HG03045 (cell line): Measurements from ENCODE around the gene ROR2.

Source experiments
- ATAC-seq: cut with Tn5 transposase; IDR thresholded peaks from one replicate; pipeline ENCODE4 v1.9.1; 2021; ENCODE audit warnings: mild to moderate bottlenecking, moderate library complexity; ENCODE audit not compliant: unreplicated experiment

Gene ROR2

DNA sequence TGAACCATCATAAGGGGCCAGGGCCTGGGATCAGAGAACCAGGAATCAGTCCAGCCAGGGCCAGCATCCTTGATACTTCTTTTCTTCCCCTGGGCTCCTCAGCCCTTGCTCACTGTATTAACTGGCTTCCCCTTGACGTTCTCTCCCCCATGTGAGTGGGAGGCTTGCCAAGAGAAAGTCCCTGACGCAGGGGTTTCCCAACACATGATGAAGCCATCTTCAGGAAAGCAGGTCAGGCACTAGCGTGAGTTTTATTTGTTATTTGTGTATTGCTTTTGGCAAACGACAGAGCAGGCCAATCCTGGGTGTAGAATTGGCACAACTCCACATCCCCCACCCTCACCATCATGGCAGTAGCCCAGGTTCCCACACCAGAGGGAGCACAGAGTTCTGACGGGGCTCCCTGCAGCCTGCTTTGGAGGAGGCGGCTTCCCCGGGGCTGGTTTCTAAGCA, 360.9 kb downstream of the ROR2 start:
- no peak for ATAC-seq

DNA sequence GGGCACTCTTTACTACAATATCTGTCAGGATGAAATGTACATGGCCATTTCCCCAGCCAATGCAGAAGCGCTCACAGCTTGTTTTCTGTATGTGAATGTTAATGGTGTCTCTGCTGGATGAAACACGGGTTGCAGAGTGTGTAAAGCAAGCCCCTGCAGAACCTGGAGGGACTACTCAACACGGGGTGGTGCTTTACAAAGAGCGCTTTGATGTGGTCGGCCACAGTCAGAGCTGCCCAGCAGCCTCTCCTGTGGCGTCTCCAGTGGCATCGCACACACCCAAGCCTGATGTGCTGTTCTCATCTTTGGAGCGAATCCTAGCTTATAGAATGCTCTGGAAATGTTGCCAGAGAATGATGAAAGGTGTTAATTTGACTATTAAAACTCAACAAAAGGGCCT, 363.7 kb downstream of the ROR2 start:
- no peak for ATAC-seq

DNA sequence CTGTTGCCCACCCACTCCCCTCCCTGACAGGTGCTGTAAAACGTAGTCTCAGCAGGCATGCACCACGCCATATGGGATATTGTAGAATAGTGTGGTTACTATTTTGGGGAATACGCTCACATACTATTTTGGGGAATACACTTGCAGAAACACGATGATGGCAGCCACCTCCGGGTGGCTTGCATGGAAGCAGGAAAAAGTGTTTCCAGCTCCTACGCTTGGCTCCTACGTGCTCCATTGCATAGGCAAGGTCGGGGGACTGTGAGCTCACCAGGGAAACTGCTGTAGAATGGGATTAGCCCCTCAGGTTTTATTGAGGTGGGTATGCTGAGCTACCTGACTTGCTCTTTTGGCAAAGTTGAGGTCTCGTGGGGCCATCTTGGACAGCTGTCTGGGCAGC, 366.1 kb downstream of the ROR2 start:
- ATAC-seq, result no peak

DNA sequence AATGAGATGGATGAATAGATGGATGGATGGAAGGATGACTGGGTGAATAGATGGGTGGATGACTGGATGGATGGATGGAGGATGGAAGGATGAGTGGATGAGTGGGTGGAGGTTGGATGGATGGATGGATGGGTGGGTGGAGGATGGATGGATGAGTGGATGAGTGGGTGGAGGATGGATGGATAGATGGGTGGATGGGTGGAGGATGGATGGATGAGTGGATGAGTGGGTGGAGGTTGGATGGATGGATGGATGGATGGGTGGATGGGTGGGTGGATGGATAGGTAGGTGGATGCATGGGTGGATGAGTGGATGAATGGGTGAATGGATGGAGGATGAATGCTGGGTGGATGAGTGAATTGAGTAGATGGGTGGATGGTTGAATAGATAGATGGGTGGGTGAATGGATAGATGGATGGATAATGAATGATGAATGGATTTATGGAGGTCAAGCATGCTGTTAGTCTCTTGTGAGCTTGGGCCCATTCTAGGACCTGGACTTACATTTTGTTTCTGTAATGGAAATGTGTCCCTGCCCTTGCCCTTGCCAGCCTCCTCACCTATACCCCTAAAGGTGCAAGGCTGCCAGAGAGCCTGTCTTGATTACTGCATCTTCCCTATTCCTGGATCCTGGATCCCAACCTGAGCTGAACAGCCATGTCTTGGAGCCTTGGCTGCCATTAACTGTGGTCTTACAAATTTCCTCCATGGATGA, 366.7 kb downstream of the ROR2 start:
- ATAC-seq, result no peak

DNA sequence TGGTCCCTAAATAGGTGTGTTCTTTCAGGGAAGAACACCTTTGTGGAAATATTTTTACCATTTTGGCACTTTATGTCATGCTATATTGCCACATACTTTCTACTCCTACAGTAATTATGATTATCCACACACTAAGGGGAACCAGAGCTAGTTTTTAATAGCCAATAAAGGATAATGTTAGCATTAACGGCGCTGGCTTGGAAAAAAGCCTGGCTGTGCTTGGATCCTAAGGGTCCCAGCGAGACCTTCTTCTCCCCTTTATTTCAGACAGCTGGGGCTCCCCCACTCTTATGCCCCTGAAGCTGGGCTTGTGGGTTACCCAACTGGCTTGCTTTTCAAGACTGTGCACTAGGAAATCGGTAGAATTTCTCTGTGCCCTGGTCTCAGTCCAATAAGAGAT, 367.8 kb downstream of the ROR2 start:
- no peak for ATAC-seq

DNA sequence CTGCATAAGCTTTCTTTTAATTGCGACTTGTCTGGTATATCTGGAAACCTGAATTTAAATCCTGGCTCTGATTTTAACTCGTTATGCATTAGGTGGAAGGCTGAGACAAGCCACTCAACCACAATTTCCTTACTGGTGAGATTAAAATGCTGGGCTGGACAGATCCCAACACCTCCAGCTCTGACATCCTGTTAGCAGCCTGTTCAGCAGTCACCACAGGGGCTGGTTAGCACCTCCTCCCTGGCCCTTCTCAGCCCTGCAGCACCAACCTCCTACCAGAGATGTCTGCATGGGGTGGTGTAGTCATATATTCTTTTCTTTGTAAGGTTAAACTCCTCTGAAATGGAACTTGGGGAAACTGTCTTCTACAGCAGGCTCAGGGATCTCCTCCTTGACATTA, 369.9 kb downstream of the ROR2 start:
- no peak for ATAC-seq

DNA sequence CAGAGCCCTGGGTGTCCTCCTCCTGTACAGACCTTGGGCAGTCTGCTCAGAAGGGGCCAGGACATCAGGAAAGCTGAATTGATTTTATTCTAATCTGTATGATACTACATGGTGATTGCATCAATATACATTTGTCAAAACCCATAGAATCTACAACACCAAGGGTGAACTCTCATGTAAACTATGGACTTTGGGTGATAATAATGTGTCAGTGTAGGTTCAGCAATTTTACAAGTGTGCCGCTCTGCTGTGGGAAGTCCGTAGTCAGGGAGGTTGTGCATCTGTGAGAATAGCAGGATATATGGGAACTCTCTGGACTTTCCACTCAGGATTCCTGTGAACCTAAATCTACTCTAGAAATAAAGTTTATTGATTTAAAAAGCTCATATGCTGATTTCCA, 371.1 kb downstream of the ROR2 start:
- no peak for ATAC-seq

DNA sequence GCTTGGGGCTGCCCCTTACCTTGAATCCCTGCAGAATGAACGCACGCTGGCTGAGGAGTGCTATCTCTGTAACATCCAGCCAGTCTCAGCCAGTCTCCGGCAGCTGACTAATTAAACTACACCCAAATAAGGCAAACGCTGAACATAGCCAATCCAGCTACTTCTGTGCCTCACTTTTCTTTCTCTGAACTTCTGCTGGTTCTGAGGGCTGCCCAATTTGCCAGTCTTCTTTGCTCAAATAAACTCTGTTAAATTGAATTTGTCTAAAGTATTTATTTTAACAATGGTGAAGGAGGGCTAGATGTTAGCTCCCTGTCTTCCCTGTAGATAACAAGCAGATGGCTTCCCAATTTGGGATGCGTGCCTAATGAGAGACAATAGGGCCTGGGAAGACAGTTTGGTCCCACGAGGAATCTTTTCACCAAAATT, 372.4 kb downstream of the ROR2 start:
- no peak for ATAC-seq

DNA sequence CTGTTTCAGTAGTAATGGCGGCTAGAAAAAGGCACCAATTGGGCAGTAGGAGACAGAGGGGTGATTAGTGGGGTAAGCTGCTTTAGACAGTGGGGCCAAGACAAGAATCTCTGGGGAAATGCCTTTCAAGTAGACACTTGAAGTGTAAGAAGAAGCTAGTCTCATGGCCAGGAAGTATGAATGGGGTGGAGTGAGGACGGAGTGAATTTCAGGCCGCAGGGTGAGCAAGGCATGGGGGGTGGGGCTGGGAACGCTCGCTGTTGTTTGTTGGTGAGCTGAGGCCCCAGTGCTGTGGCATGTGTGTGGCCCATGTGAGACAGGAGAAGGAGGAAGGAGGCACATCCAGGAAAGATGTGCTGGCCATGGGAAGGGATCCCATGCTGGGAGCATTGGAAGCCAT, 377.2 kb downstream of the ROR2 start:
- no peak for ATAC-seq

DNA sequence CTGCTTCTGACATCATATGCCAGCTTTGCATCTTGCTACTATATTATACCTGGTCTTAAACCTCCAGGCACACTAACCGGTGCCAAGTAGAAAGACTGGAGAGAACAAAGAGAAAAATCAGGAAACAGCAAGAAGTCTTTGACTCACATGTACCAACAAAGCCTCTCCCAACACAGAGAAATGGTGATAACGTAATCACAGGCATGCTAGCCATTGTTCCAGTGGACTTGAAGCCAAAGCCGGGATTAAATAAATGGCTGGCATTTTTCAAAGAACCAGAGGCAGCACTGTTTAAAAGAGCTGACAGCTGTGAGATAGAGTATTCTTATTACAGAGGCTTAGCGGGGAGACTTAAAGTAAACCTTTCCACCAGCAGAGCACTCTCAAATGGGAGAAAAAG, 378.0 kb downstream of the ROR2 start:
- no peak for ATAC-seq

DNA sequence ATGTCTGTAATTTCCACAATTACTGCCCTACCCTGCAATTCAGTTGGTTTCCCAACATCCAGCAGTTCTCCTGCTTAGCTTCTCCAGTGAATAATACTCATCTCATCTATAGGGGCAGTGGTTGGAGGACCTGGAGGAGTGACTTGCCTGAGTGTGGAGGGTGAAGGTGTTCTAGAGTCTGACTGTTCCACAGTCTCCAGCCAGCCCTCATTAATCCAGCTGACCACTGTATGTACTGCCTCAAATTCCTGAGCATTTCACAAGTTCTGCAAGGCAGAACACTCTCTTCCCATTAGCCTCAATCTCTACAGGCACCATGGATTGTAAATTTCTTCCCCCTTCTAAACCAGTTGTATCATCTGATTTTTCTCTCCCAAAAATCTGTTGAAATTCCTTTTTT, 379.0 kb downstream of the ROR2 start:
- ATAC-seq, result no peak

DNA sequence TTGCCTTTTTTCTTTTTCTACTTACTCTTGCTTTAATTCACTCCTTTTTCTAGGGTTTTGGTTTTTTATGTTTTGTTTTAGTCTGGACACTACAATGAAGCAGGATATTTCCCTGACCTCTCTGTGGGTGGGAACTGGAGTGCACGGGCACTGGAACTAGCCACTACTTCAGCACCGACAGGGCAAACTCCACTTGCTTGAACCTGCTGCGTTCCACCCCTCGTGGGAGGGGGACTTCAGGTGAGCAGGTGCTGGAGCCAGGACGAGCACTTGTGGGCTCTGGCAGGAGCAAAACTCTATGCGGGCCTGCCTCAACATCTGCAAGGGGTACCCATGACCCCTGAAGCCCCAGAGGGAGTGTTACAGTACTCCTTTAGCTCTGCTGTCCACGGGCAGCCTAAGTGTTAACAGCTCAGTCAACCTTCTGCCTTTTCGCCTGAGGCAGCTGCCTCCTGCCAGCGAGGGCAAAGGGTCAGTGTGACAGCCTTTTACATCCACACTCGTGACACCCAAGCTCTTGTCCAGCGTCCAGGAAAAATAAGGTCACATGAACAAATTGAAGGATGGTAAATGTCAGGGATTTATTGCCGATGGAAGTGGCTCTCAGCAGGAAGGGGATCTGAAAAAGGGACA, 382.3 kb downstream of the ROR2 start:
- ATAC-seq, result no peak

DNA sequence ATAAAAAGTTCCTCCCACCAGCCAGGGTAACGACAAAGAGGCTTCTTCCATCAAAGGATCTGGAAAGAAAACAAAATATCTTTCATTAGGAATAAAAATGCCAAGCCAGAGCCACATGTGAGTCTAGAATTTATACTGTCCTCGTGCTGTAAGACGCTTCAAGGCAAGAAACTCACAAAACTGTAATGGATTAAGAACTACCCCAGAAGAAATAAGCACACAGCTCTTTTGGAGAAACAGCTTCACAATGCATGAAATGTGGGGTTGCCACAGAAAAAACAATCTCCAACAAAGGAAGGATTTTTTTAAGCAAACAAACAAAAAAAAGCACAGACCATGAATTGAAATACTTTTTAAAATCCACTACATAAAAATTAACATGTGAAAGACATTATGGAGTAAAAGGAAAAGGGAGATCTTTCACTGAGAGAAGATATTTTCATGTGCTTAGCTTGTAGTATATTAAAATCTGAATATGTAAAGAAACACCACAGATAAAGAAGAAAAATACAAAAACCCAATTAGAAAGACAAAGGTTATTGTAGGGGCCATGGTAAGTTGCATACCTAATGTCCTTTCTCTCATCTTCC, 385.9 kb downstream of the ROR2 start:
- no peak for ATAC-seq

DNA sequence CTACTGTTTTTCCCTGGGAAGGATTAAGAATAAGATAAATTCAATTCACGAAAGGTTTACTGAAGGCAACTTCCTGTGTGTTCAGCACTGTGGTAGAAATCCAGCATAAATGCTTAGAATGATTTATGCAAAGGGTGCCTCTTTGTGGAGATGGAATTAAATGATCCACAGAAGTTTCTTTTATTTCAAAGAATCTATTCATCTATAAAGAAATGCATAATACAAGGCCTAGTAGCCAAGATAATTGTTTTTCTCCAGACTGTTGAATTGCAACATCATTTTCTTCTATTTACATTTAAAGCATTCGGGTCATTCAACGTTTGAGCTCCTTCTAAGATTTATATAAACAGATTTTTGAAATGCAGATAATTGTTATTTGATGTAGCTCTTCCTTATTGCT, 387.6 kb downstream of the ROR2 start:
- ATAC-seq, result no peak

DNA sequence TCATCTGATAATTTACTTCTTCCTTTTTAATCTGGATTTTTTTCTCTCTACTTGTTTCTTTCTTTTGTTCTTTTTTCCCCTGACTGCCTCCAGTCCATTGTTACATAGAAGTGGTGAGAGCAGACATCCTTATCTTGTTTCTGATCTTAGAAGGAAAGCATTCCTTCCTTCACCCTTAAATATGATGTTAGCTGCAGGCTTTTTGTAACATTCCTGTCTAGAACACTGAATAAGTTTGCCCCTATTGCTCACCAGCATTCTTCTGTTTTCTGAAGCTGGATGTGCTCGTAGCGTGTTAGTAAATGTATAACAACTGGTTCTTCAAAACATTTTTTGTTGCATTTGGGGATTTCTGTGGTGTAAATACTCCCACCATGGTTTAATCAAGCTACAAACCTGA, 389.7 kb downstream of the ROR2 start:
- ATAC-seq, result no peak

DNA sequence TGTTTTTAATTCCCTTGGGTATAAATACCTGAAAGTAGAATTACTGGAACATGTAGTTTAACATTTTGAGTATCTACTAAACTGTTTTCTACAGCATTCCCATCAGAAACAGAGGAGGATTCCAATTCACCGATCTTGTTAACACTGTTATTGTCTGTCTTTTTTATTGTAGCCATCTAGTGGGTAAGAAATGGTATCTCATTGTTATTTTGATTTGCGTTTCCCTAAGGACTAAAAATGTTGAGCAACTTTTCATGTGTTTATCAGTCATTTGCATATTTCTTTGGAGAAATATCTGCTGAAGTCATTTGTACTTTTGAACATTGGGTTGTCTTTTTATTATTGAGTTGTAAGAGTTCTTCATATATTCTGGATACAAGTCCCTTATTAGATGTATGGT, 391.1 kb downstream of the ROR2 start:
- ATAC-seq, result no peak

DNA sequence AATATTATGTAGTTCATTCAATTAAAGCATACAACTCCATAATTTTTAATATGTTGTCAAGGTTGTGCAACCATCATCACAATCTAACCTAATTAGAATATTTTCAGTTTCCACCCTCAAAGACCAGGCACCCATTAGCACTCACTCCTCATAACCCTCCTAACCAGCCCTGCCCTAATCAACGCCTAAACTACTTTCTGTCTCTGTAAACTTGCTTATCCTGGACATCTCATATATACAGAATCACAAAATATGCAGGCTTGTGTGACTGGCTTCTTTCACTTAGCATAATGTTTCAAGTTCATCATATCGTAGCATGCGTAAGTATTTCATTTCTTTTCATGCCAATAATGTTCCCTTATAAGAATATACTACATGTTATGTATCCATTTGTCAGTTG, 391.6 kb downstream of the ROR2 start:
- ATAC-seq, result no peak

DNA sequence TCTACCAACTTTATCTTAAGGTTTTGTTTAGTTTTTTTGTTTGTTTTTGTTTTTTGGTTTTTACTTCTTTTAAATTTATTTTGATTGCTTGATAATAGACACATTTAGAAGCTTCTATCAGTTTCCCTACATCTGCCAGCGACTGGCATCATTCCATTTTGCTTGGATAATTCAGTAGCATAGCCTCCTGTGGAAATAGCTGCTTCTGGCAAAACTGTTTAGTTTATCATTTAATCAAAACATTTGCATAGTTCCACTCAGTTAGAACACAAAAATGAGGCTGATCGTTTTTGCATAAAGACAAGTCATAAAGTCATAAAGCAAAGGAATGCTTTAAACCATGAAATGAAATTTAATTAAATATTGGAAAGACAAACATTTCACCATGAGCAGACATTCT, 392.7 kb downstream of the ROR2 start:
- no peak for ATAC-seq

DNA sequence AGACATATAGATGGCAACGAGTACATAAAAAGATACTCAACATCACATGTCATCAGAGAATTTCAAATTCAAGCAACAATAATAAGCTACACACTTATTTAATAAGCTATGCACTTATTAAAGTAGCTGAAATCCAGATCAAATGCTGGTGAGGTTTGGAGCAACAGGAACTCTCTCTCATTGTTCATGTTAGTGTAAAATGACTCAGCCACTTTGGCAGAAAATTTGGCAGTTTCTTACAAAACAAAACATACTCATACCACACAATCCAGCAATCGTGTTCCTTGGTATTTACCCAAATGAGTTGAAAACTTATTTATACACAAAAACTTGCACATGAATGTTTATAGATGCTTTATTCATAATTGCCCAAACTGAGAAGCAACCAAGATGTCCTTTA, 394.9 kb downstream of the ROR2 start:
- no peak for ATAC-seq

DNA sequence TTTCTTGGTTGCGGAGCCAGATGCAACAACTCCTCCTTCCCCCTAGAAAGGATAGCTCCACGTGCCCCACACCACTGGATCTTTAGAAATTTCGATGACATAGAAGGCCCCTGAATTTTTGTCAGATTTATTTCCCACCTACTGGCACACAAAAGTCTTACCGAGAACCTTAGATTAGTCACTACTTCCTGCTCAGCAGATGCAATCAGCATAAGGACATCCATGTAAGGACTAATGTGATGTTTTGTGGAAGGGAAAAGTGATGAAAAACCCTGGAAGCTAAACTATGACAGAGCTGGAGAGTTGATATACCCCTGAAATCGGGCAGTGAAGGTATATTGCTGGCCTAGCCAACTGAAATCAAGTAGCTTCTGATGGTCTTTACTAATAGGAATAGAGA, 400.9 kb downstream of the ROR2 start:
- ATAC-seq, result no peak

DNA sequence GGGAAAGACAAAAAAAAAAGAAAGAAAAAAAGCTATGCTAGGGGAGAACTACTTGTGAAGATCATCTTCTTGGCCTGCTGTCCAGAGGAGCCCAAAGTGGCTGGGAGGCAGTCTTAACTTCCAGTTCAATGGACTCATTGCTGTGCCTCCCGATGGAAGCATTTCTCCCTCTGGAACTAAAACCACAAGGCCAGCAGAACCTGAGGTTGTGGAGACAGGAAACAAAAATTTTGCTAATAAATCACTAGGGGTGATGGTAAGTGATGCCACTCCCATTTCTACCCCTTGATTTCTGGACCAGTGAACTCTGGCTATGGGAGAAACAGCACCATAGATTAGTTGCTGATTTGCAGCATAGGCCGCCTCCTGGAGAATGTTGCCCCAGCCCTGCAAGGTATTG, 402.9 kb downstream of the ROR2 start:
- ATAC-seq, result no peak

DNA sequence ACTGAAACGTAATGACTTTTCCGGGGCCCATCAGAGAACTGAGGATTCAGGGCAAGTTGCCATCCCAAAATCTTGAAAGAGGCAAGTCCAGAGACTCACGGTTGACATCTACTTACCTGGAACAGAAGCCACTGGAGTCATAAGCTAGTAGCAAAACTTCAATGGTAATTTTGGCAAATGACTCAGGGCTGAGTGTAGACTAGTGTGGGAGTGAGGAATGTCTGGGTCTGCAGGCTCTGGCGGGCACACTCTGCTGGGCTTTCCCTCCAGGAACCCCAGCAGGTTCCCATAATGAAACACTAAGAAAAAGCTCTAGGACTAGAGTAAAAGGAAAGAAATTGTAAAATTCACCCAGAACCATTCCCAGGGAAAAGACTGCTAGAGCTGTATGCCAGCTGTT, 403.5 kb downstream of the ROR2 start:
- no peak for ATAC-seq

DNA sequence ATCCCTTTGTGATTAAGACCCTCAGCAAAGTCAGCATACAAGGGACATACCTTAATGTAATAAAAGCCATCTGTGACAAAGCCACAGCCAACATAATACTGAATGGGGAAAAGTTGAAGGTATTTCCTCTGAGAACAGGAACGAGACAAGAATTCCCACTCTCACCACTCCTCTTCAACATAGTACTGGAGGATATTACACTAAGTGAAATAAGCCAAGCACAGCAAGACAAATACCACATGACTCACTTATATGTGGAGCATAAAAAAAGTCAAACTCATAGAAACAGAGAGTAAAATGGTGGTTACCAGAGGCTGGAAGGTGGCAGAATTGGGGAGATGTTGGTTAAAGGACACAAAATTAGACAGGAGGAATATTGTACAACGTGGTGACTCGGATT, 408.3 kb downstream of the ROR2 start:
- no peak for ATAC-seq
